Measurements from ENCODE around the gene ARID5A.

The ARID5A gene

GRCh38 chr2:96580771-96581170 is 44.2 kb downstream of the ARID5A start:
- no peaks in the 10 kb centered on the region for H3K4me1 ChIP-seq (ENCODE audit: insufficient read depth, poor library complexity, severe bottlenecking)
- no peaks in the 10 kb centered on the region for H3K27me3 ChIP-seq (ENCODE audit: insufficient read depth, poor library complexity, severe bottlenecking)
- H3K9me3 ChIP-seq (ENCODE audit: severe bottlenecking), result no peaks in the 10 kb centered on the region
- H3K4me3 ChIP-seq (ENCODE audit: severe bottlenecking), result no peak overlapping the region
- no peaks in the 10 kb centered on the region for H3K36me3 ChIP-seq (ENCODE audit: low read depth)
- ATAC-seq (ENCODE audit: low read depth), result peak; percentile 76
- no peak for DNase-seq (ENCODE audit: low spot score)
- H3K27ac ChIP-seq (ENCODE audit: poor library complexity, severe bottlenecking), result no peak overlapping the region
- TF ChIP-seq CTCF (IDR thresholded peaks at IDR 0.05; ENCODE audit: poor library complexity, severe bottlenecking), result peak; percentile 30

DNA sequence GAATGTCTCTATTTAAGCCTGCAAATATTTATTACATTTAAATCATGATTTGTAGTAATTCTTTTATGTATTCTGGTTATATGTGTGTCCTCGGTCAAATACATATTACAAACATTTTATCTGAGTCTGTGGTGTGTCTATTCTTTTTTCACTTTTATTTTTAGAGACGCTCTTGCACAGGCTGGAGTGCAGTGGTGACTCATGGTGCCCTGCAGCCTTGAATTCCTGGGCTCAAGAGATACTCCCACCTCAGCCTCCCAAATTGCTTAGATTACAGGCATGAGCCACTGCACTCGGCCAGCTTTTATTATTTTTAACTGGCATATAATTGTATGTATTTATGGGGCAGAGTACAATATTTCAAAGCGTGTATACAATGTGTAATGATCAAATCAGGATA is 47.5 kb downstream of the ARID5A start:
- DNase-seq (ENCODE audit: low spot score) (no peak), ATAC-seq (ENCODE audit: low read depth) (peak; percentile 49; the same call in 1 of the 3 replicates)
- Histone ChIP-seq H3K4me1 (ENCODE audit: insufficient read depth, poor library complexity, severe bottlenecking) (no peaks in the 10 kb centered on the region), H3K36me3 (ENCODE audit: low read depth) (no peaks in the 10 kb centered on the region), H3K9me3 (ENCODE audit: severe bottlenecking) (no peaks in the 10 kb centered on the region), H3K4me3 (ENCODE audit: severe bottlenecking) (no peak overlapping the region), H3K27me3 (ENCODE audit: insufficient read depth, poor library complexity, severe bottlenecking) (no peaks in the 10 kb centered on the region), H3K27ac (ENCODE audit: poor library complexity, severe bottlenecking) (no peak overlapping the region)
- TF ChIP-seq CTCF (IDR thresholded peaks at IDR 0.05; ENCODE audit: poor library complexity, severe bottlenecking), result no peak

- no peaks in the 10 kb centered on the region for H3K4me1 ChIP-seq (ENCODE audit: insufficient read depth, poor library complexity, severe bottlenecking)
- ATAC-seq (ENCODE audit: low read depth), result no peak
- no peaks in the 10 kb centered on the region for H3K27me3 ChIP-seq (ENCODE audit: insufficient read depth, poor library complexity, severe bottlenecking)
- H3K9me3 ChIP-seq (ENCODE audit: severe bottlenecking), result no peaks in the 10 kb centered on the region
- H3K27ac ChIP-seq (ENCODE audit: poor library complexity, severe bottlenecking), result no peak overlapping the region
- no peak overlapping the region for H3K4me3 ChIP-seq (ENCODE audit: severe bottlenecking)
- H3K36me3 ChIP-seq (ENCODE audit: low read depth), result no peaks in the 10 kb centered on the region; the same call in 1 of the 2 replicates
- no peak for TF ChIP-seq CTCF (IDR thresholded peaks at IDR 0.05; ENCODE audit: poor library complexity, severe bottlenecking)
- DNase-seq (ENCODE audit: low spot score), result no peak
These were observed 51.3 kb downstream of the ARID5A start for GRCh38 chr2:96587843-96588242.

- Histone ChIP-seq H3K27me3 (ENCODE audit: insufficient read depth, poor library complexity, severe bottlenecking) (no peaks in the 10 kb centered on the region), H3K4me3 (ENCODE audit: severe bottlenecking) (no peak overlapping the region), H3K4me1 (ENCODE audit: insufficient read depth, poor library complexity, severe bottlenecking) (no peaks in the 10 kb centered on the region), H3K9me3 (ENCODE audit: severe bottlenecking) (no peaks in the 10 kb centered on the region), H3K36me3 (ENCODE audit: low read depth) (peaks cover 27% of the 10 kb centered on the region), H3K27ac (ENCODE audit: poor library complexity, severe bottlenecking) (no peak overlapping the region)
- ATAC-seq (ENCODE audit: low read depth), result no peak
- TF ChIP-seq CTCF (IDR thresholded peaks at IDR 0.05; ENCODE audit: poor library complexity, severe bottlenecking), result no peak
- no peak for DNase-seq (ENCODE audit: low spot score)
These were observed 54.5 kb downstream of the ARID5A start for GRCh38 chr2:96591054-96591453.

DNA sequence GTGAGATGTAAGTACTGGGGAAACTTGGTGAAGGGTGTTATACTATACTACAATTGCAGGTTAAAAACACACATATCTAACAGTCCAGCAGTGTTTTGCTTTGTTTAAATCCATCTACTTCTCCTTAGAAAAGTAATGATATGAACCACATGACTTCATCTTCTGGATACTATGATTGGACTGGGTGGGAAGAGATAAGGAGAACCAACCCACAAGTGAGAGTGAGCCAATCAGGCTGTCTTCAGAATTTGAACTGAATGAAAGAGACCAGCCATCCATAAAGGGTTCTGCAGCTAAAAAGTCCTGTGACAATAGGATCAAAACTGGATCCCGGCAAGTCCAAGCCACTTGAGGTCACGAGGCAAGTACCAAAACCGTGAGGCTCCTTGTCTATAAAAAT is 54.9 kb downstream of the ARID5A start:
- Histone ChIP-seq H3K4me3 (ENCODE audit: severe bottlenecking) (no peak overlapping the region), H3K4me1 (ENCODE audit: insufficient read depth, poor library complexity, severe bottlenecking) (no peaks in the 10 kb centered on the region), H3K9me3 (ENCODE audit: severe bottlenecking) (no peaks in the 10 kb centered on the region), H3K27me3 (ENCODE audit: insufficient read depth, poor library complexity, severe bottlenecking) (no peaks in the 10 kb centered on the region), H3K27ac (ENCODE audit: poor library complexity, severe bottlenecking) (no peak overlapping the region), H3K36me3 (ENCODE audit: low read depth) (peaks cover 29% of the 10 kb centered on the region)
- ATAC-seq (ENCODE audit: low read depth) (no peak), DNase-seq (ENCODE audit: low spot score) (no peak)
- no peak for TF ChIP-seq CTCF (IDR thresholded peaks at IDR 0.05; ENCODE audit: poor library complexity, severe bottlenecking)
